IPS DF 6.9 (cell line): ENCODE results near the gene NUP58.
"Not testable (repeated sequence)": the region's sequence is repeated elsewhere in the genome, so short reads cannot be mapped to it uniquely, and the experiment has no call there.

Experiments
- DNase-seq: peaks from one replicate; pipeline ENCODE4 v3.0.0-alpha.2; 2013; ENCODE audit warnings: low read depth, low spot score
- H3K27ac ChIP-seq: one replicate; pipeline ENCODE4 v1.5.1; 2013; ENCODE audit warnings: low read length, control low read depth
- H3K27me3 ChIP-seq: 2 replicates; pipeline ENCODE4 v1.6.1; 2013; ENCODE audit warnings: mild to moderate bottlenecking, low read length; ENCODE audit not compliant: control insufficient read depth, insufficient read depth
- H3K36me3 ChIP-seq: 2 replicates; pipeline ENCODE4 v1.6.1; 2013; ENCODE audit warnings: low read length; ENCODE audit not compliant: control insufficient read depth, insufficient read depth
- H3K4me1 ChIP-seq: 2 replicates; pipeline ENCODE4 v1.6.1; 2013; ENCODE audit warnings: low read length; ENCODE audit not compliant: control insufficient read depth, insufficient read depth
- H3K4me3 ChIP-seq: 2 replicates; pipeline ENCODE4 v1.5.1; 2013; ENCODE audit warnings: mild to moderate bottlenecking, low read length
- H3K9me3 ChIP-seq: 2 replicates; pipeline ENCODE4 v1.6.1; 2013; ENCODE audit warnings: low read length, inconsistent platforms; ENCODE audit not compliant: control insufficient read depth, insufficient read depth
- WGBS: extraction: QIAGEN DNeasy Blood & Tissue Kit; methylation state at CpG from one replicate; pipeline ENCODE4 v1.1.7; 2013; ENCODE audit warnings: mixed read lengths, missing lambda C conversion rate; ENCODE audit not compliant: insufficient read length, insufficient coverage; 5-methylcytosine and 5-hydroxymethylcytosine counted together

The NUP58 gene

GRCh38 chr13:25302121-25302520 is 696 bp downstream of the NUP58 start:
- H3K27ac ChIP-seq: no peak overlapping the region
- DNase-seq: no peak
- H3K27me3 ChIP-seq: no peaks in the 10 kb centered on the region
- WGBS: no CpG with 5 or more reads among the region's 7 CpGs
- H3K4me3 ChIP-seq: peak overlapping the region; percentile 96
- no peaks in the 10 kb centered on the region for H3K36me3 ChIP-seq
- H3K9me3 ChIP-seq: no peaks in the 10 kb centered on the region
- 0 out of 2 replicates have a peak, but pooled peaks cover 1% of the 10 kb centered on the region for H3K4me1 ChIP-seq

- H3K4me3 ChIP-seq: no peak overlapping the region
- H3K27me3 ChIP-seq: no peaks in the 10 kb centered on the region
- peaks cover 2% of the 10 kb centered on the region; the same call in 1 of the 2 replicates for H3K36me3 ChIP-seq
- DNase-seq: no peak
- no CpG with 5 or more reads among the region's 7 CpGs for WGBS
- no peaks in the 10 kb centered on the region for H3K4me1 ChIP-seq
- no peaks in the 10 kb centered on the region for H3K9me3 ChIP-seq
- no peak overlapping the region for H3K27ac ChIP-seq
Measured at GRCh38 chr13:25306671-25307464, 5.4 kb downstream of the NUP58 start.

GRCh38 chr13:25310891-25311290 is 9.5 kb downstream of the NUP58 start:
- WGBS: no CpG with 5 or more reads among the region's 3 CpGs
- H3K36me3 ChIP-seq: peaks cover 5% of the 10 kb centered on the region; the same call in 1 of the 2 replicates

GRCh38 chr13:25318946-25319345 is 17.5 kb downstream of the NUP58 start:
- not testable (repeated sequence) for H3K4me3 ChIP-seq, H3K27me3 ChIP-seq, H3K9me3 ChIP-seq, H3K4me1 ChIP-seq, H3K36me3 ChIP-seq, DNase-seq, H3K27ac ChIP-seq
- no CpG with 5 or more reads among the region's 4 CpGs for WGBS

More at GRCh38 chr13:25310891-25311290, 9.5 kb downstream of the NUP58 start:
- Histone ChIP-seq H3K9me3 (no peaks in the 10 kb centered on the region), H3K27me3 (no peaks in the 10 kb centered on the region), H3K4me3 (no peak overlapping the region), H3K27ac (no peak overlapping the region), H3K4me1 (no peaks in the 10 kb centered on the region)
- no peak for DNase-seq

GRCh38 chr13:25319771-25320170 is 18.3 kb downstream of the NUP58 start:
- no peak for DNase-seq
- no peaks in the 10 kb centered on the region for H3K27me3 ChIP-seq
- WGBS: no CpG with 5 or more reads among the region's 1 CpG
- H3K4me1 ChIP-seq: no peaks in the 10 kb centered on the region
- H3K27ac ChIP-seq: no peak overlapping the region
- H3K9me3 ChIP-seq: no peaks in the 10 kb centered on the region
- H3K4me3 ChIP-seq: no peak overlapping the region
- no peaks in the 10 kb centered on the region; the same call in 1 of the 2 replicates for H3K36me3 ChIP-seq

- WGBS: 100% methylated on average over 1 of the region's 2 CpGs
- Histone ChIP-seq H3K9me3 (no peaks in the 10 kb centered on the region), H3K4me3 (no peak overlapping the region), H3K27ac (no peak overlapping the region), H3K36me3 (0 out of 2 replicates have a peak, but pooled peaks cover 2% of the 10 kb centered on the region), H3K4me1 (no peaks in the 10 kb centered on the region), H3K27me3 (no peaks in the 10 kb centered on the region)
- no peak for DNase-seq
Measured at GRCh38 chr13:25324100-25324499, 22.7 kb downstream of the NUP58 start.

GRCh38 chr13:25329706-25330105 is 28.3 kb downstream of the NUP58 start:
- no peaks in the 10 kb centered on the region for H3K27me3 ChIP-seq
- H3K4me1 ChIP-seq: no peaks in the 10 kb centered on the region
- no peaks in the 10 kb centered on the region for H3K9me3 ChIP-seq
- WGBS: no CpG with 5 or more reads among the region's 4 CpGs
- peaks cover 5% of the 10 kb centered on the region; the same call in 1 of the 2 replicates for H3K36me3 ChIP-seq
- no peak overlapping the region for H3K27ac ChIP-seq
- DNase-seq: no peak
- no peak overlapping the region for H3K4me3 ChIP-seq

GRCh38 chr13:25330541-25330940 is 29.1 kb downstream of the NUP58 start:
- H3K9me3 ChIP-seq: no peaks in the 10 kb centered on the region
- DNase-seq: no peak
- peaks cover 5% of the 10 kb centered on the region; the same call in 1 of the 2 replicates for H3K36me3 ChIP-seq
- H3K27ac ChIP-seq: no peak overlapping the region
- H3K4me1 ChIP-seq: no peaks in the 10 kb centered on the region
- WGBS: no CpG with 5 or more reads among the region's 1 CpG
- H3K27me3 ChIP-seq: no peaks in the 10 kb centered on the region
- no peak overlapping the region for H3K4me3 ChIP-seq

GRCh38 chr13:25335856-25336255 is 34.4 kb downstream of the NUP58 start:
- Histone ChIP-seq H3K27ac (no peak overlapping the region), H3K4me3 (no peak overlapping the region), H3K9me3 (no peaks in the 10 kb centered on the region), H3K27me3 (no peaks in the 10 kb centered on the region), H3K36me3 (peaks cover 3% of the 10 kb centered on the region; the same call in 1 of the 2 replicates), H3K4me1 (no peaks in the 10 kb centered on the region)
- DNase-seq: no peak
- WGBS: no CpG with 5 or more reads among the region's 3 CpGs

GRCh38 chr13:25345576-25345975 is 44.2 kb downstream of the NUP58 start:
- WGBS: no CpG with 5 or more reads among the region's 2 CpGs
- Histone ChIP-seq H3K36me3 (no peaks in the 10 kb centered on the region), H3K4me3 (no peak overlapping the region), H3K4me1 (no peaks in the 10 kb centered on the region), H3K9me3 (no peaks in the 10 kb centered on the region), H3K27ac (no peak overlapping the region), H3K27me3 (no peaks in the 10 kb centered on the region)
- DNase-seq: no peak

- H3K27ac ChIP-seq: no peak overlapping the region
- no peaks in the 10 kb centered on the region for H3K27me3 ChIP-seq
- no peak for DNase-seq
- no peaks in the 10 kb centered on the region for H3K4me1 ChIP-seq
- no peaks in the 10 kb centered on the region for H3K36me3 ChIP-seq
- WGBS: no CpG with 5 or more reads among the region's 2 CpGs
- H3K4me3 ChIP-seq: no peak overlapping the region
- H3K9me3 ChIP-seq: no peaks in the 10 kb centered on the region
Measured at GRCh38 chr13:25347151-25347550, 45.7 kb downstream of the NUP58 start.
